ENCODE data around the gene CREG2. TPM values are rescaled to one million over a fixed set of nuclear protein-coding genes. Genes with fewer than 3 reads are reported as not detected.

CREG2 gene
- total RNA-seq, 4 donors from 2014 or later, result 0.38 to 2.5 (median 1.3) TPM

GRCh38 chr2:101369100-101369499 is 18.2 kb downstream of the CREG2 start:
- no peaks in the 10 kb centered on the region for H3K9me3 ChIP-seq
- H3K36me3 ChIP-seq, result no peaks in the 10 kb centered on the region
- TF ChIP-seq, protein P1, sequence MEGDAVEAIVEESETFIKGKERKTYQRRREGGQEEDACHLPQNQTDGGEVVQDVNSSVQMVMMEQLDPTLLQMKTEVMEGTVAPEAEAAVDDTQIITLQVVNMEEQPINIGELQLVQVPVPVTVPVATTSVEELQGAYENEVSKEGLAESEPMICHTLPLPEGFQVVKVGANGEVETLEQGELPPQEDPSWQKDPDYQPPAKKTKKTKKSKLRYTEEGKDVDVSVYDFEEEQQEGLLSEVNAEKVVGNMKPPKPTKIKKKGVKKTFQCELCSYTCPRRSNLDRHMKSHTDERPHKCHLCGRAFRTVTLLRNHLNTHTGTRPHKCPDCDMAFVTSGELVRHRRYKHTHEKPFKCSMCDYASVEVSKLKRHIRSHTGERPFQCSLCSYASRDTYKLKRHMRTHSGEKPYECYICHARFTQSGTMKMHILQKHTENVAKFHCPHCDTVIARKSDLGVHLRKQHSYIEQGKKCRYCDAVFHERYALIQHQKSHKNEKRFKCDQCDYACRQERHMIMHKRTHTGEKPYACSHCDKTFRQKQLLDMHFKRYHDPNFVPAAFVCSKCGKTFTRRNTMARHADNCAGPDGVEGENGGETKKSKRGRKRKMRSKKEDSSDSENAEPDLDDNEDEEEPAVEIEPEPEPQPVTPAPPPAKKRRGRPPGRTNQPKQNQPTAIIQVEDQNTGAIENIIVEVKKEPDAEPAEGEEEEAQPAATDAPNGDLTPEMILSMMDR (IDR thresholded peaks at IDR 0.05), result no peak
- TF ChIP-seq POLR2A (IDR thresholded peaks at IDR 0.05), result no peak
- intact Hi-C loops (cut with DNase I), result no loop called here
- no peak for DNase-seq
- no peak overlapping the region for H3K4me3 ChIP-seq
- no peaks in the 10 kb centered on the region for H3K27me3 ChIP-seq
- 87 to 89% methylated on average over 4 of the region's 4 CpGs for WGBS, 2 donors
- H3K27ac ChIP-seq, result no peak overlapping the region
- H3K4me1 ChIP-seq, result no peaks in the 10 kb centered on the region

- Histone ChIP-seq H3K27me3 (no peaks in the 10 kb centered on the region), H3K9me3 (no peaks in the 10 kb centered on the region), H3K4me3 (no peak overlapping the region), H3K36me3 (no peaks in the 10 kb centered on the region), H3K4me1 (no peaks in the 10 kb centered on the region), H3K27ac (no peak overlapping the region)
- 76 to 83% methylated on average over 5 of the region's 5 CpGs for WGBS, 2 donors
- TF ChIP-seq POLR2A (IDR thresholded peaks at IDR 0.05), result no peak
- TF ChIP-seq, protein P1 (IDR thresholded peaks at IDR 0.05), result no peak
- intact Hi-C loops (cut with DNase I), result no loop called here
- no peak for DNase-seq
Observed at GRCh38 chr2:101368376-101368775, 18.9 kb downstream of the CREG2 start.

- no peak overlapping the region for H3K27ac ChIP-seq
- H3K36me3 ChIP-seq, result no peaks in the 10 kb centered on the region
- 81% methylated on average over 5 of the region's 5 CpGs for WGBS, 2 donors
- H3K4me1 ChIP-seq, result no peaks in the 10 kb centered on the region
- no peaks in the 10 kb centered on the region for H3K27me3 ChIP-seq
- H3K4me3 ChIP-seq, result no peak overlapping the region
- no peaks in the 10 kb centered on the region for H3K9me3 ChIP-seq
- intact Hi-C loops (cut with DNase I), result no loop called here
- no peak for TF ChIP-seq POLR2A (IDR thresholded peaks at IDR 0.05)
- TF ChIP-seq, protein P1 (IDR thresholded peaks at IDR 0.05), result no peak
- no peak for DNase-seq
Observed at GRCh38 chr2:101367508-101367907, 19.8 kb downstream of the CREG2 start.

DNA sequence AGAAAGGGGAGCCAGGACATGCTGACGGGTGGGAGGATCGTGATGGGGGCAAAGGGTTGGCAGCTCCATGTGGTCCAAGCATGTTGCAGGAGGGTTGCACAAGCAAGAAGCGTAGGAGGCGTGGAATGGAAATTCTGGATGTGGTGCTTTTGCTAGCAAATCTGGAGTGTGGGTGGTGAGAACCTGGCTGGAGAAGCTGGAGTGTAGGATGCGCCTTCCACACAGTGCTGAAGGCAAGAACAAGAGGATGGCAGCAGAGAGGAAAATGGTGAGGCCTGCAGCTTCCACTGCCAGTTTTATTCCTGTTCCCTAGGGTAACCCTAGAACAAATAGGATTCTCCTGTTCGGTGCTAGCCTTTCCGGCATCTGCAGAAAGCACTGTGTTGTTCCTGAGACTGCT is 22.4 kb downstream of the CREG2 start:
- 89 to 93% methylated on average over 7 of the region's 7 CpGs for WGBS, 2 donors
- Histone ChIP-seq H3K4me1 (peaks cover 0 to 21% (median 9%) of the 10 kb centered on the region in 3 donors), H3K9me3 (no peaks in the 10 kb centered on the region), H3K4me3 (no peak overlapping the region), H3K36me3 (no peaks in the 10 kb centered on the region), H3K27me3 (no peaks in the 10 kb centered on the region), H3K27ac (no peak overlapping the region)
- intact Hi-C loops (cut with DNase I), result no loop called here
- no peak for DNase-seq
- TF ChIP-seq, protein P1 (IDR thresholded peaks at IDR 0.05), result no peak
- TF ChIP-seq POLR2A (IDR thresholded peaks at IDR 0.05), result no peak

DNA sequence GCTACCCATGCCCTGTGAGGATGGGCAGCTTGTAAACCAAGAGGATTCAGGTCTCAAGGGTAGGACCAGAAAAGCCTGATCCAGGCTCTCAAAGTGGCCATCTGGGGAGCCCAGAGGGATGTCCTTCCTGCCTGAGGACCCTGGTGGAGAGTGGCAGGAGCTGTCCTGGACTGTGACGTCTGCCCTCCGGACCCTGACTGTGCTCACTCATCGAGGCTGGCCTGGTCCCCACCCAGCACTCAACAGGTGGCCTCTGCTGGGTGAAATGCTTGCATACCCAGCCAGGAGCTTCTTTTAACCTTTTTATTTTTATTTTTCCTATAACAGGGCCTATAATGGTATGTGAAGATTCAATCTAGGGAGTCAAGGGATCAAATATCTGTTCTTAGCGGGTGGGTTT is 24.5 kb downstream of the CREG2 start:
- Histone ChIP-seq H3K4me1 (peaks cover 0 to 25% (median 9%) of the 10 kb centered on the region in 3 donors), H3K27me3 (no peaks in the 10 kb centered on the region), H3K4me3 (no peak overlapping the region), H3K27ac (no peak overlapping the region), H3K9me3 (no peaks in the 10 kb centered on the region), H3K36me3 (no peaks in the 10 kb centered on the region)
- intact Hi-C loops (cut with DNase I), result no loop called here
- TF ChIP-seq POLR2A (IDR thresholded peaks at IDR 0.05), result no peak
- TF ChIP-seq, protein P1 (IDR thresholded peaks at IDR 0.05), result no peak
- WGBS, 2 donors, result 89 to 94% methylated on average over 2 to 4 of the region's 4 CpGs
- DNase-seq, result no peak

All from esophagus squamous epithelium (tissue), 5 donors.